Measurements from ENCODE around the gene SLC35F1. TPM values are rescaled to one million over a fixed set of nuclear protein-coding genes. Genes with fewer than 3 reads are reported as not detected.

The SLC35F1 gene
- total RNA-seq, 2 donors from 2014 or later = under 0.01 to 0.78 TPM

DNA sequence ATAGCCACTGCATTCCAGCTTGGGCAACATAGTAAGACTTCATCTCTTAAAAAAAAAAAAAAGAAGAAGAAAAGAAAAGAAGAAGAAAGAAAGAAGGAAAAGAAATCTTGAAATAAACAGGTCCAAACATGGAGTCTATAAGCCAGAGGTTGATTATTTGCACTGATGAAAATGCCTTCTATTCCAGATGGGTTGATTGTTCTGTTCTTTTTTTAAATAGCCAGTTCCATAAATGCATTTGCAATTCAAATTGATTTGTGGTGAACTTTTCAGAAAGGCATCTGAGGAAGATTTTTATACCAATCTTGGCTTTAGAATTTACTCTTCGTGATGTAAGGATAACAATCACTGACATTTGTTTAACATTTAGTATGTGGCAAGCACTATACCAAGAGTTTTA is 397.3 kb downstream of the SLC35F1 start:
- WGBS, 2 donors = 65 to 78% methylated on average over 1 of the region's 1 CpG
- Histone ChIP-seq H3K9me3 (no peaks in the 10 kb centered on the region), H3K4me1 (no peaks in the 10 kb centered on the region), H3K27ac (no peak overlapping the region), H3K36me3 (replicated peaks in 1 of 2; ENCODE audit: insufficient read depth in 1 of 2, low read depth in 2 of 2) (no peaks in the 10 kb centered on the region), H3K27me3 (no peaks in the 10 kb centered on the region), H3K4me3 (no peak overlapping the region)
- intact Hi-C loops (cut with DNase I) = no loop called here
- ATAC-seq (no peak), DNase-seq (no peak)
- TF ChIP-seq CTCF (IDR thresholded peaks at IDR 0.05) = no peak
- no peak for TF ChIP-seq POLR2A (IDR thresholded peaks at IDR 0.05)

DNA sequence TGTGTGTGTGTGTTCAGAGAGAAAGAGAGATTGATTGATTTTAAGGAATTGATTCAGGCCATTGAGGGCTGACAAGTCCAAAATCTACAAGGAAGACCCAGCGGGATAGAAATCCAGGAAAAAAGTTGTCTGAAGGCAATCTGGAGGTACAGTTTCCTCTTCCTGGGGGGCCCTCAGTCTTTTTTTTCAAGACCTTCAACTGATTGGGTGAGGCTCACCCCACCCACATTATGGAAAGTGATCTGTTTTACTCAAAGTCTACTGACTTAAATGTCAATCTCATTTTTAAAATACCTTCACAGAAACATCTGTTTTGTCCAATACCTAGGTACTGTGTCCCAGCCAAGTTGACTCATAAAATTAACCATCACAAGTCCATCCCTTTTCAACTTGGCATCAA is 398.0 kb downstream of the SLC35F1 start:
- Histone ChIP-seq H3K9me3 (no peaks in the 10 kb centered on the region), H3K4me1 (no peaks in the 10 kb centered on the region), H3K4me3 (no peak overlapping the region), H3K36me3 (replicated peaks in 1 of 2; ENCODE audit: insufficient read depth in 1 of 2, low read depth in 2 of 2) (no peaks in the 10 kb centered on the region), H3K27ac (no peak overlapping the region), H3K27me3 (no peaks in the 10 kb centered on the region)
- no peak for ATAC-seq
- WGBS, 2 donors = 80 to 90% methylated on average over 1 of the region's 1 CpG
- TF ChIP-seq POLR2A (IDR thresholded peaks at IDR 0.05) (no peak), CTCF (IDR thresholded peaks at IDR 0.05) (no peak)
- DNase-seq = no peak
- intact Hi-C loops (cut with DNase I) = no loop called here

DNA sequence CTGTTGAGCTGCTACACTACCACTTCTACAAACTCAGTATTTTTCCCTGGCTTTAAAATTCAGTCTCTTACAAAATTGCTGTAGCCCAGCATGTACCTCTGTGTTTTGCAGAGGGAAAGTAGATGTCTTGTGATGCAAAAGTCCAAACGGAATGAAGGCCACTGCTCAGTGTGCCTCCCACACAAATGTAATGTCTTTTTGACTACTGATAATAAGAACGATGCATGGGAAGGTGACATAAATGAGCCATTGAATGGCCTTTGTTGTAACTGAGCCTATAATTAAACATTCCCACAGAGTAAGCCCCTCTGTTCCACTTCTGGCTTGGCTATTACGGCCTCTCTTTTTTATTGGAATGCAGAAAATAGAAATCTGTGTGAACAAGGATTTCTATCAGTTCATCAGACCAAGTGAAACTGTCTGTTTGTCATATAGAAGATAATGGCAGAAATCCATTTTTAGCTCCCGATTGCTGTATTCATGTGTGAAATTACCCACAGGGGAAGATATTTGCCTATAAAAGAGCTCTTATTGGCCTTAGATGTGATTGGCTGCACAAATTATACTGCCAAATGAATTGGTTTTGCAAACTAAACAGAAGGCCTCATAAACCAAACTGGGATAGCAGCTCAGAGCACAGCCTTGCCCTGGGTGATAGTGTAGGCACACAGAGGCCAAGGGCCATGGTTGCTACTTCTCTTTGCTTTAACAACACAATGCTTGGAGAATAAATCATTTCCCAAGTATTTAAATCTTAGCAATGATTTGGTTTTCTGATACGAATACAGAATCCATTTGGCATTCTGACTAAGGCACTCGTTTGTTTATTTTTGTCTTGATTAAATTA is 399.6 kb downstream of the SLC35F1 start:
- Histone ChIP-seq H3K4me3 (no peak overlapping the region), H3K36me3 (replicated peaks in 1 of 2; ENCODE audit: insufficient read depth in 1 of 2, low read depth in 2 of 2) (no peaks in the 10 kb centered on the region), H3K27ac (no peak overlapping the region), H3K4me1 (no peaks in the 10 kb centered on the region), H3K9me3 (no peaks in the 10 kb centered on the region), H3K27me3 (no peaks in the 10 kb centered on the region)
- intact Hi-C loops (cut with DNase I) = no loop called here
- ATAC-seq (no peak), DNase-seq (no peak)
- no peak for TF ChIP-seq POLR2A (IDR thresholded peaks at IDR 0.05)
- TF ChIP-seq CTCF (IDR thresholded peaks at IDR 0.05) = no peak
- 70% methylated on average over 6 of the region's 6 CpGs for WGBS, 2 donors

DNA sequence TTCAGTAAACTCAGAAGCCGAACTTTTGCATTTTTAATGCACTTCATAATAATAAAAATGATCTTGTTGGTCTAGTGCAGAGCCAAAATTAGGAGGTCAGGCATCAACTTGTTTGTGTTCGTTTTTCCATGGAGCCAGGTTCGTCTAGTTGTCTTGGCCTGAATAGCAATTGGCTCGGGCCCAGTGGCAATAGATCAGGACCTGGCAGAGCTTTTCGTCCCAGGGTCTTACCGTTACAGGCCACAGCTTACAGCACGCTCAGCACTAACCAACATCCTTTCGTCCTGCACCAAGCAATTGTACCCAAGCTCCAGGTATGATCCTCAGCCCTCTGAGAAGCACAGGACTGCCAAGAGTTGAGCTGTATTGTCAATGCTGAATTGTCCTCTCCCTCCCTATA is 400.5 kb downstream of the SLC35F1 start:
- TF ChIP-seq POLR2A (IDR thresholded peaks at IDR 0.05) (no peak), CTCF (IDR thresholded peaks at IDR 0.05) (no peak)
- no peak for DNase-seq
- no peak overlapping the region for H3K27ac ChIP-seq
- no peaks in the 10 kb centered on the region for H3K36me3 ChIP-seq (replicated peaks in 1 of 2; ENCODE audit: insufficient read depth in 1 of 2, low read depth in 2 of 2)
- no peak overlapping the region for H3K4me3 ChIP-seq
- intact Hi-C loops (cut with DNase I) = no loop called here
- H3K27me3 ChIP-seq = no peaks in the 10 kb centered on the region
- 59 to 64% methylated on average over 8 of the region's 8 CpGs for WGBS, 2 donors
- no peak for ATAC-seq
- no peaks in the 10 kb centered on the region for H3K4me1 ChIP-seq
- H3K9me3 ChIP-seq = no peaks in the 10 kb centered on the region
